ENCODE results near the gene TTBK2. TPM values are rescaled to one million over a fixed set of nuclear protein-coding genes. Genes with fewer than 3 reads are reported as not detected.

The TTBK2 gene
- polyA plus RNA-seq, 1 of the 3 experiments (the other 2 are of a cell fraction) = 4.5 TPM

DNA sequence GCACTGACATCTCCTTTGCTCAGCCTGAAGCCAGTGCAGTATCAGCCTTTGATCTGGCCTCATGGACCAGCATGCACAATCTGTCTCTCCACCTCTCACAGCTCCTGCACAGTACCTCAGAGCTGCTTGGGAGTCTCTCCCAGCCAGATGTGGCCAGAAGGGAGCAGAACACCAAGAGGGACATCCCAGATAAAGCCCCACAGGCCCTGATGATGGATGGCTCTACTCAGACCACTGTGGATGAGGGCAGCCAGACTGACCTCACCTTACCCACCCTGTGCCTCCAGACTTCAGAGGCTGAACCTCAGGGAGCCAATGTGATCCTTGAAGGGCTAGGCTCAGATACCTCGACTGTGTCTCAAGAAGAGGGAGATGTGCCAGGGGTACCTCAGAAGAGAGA, 228.0 kb downstream of the TTBK2 start:
- DNase-seq = no peak
- TF ChIP-seq, protein P1, sequence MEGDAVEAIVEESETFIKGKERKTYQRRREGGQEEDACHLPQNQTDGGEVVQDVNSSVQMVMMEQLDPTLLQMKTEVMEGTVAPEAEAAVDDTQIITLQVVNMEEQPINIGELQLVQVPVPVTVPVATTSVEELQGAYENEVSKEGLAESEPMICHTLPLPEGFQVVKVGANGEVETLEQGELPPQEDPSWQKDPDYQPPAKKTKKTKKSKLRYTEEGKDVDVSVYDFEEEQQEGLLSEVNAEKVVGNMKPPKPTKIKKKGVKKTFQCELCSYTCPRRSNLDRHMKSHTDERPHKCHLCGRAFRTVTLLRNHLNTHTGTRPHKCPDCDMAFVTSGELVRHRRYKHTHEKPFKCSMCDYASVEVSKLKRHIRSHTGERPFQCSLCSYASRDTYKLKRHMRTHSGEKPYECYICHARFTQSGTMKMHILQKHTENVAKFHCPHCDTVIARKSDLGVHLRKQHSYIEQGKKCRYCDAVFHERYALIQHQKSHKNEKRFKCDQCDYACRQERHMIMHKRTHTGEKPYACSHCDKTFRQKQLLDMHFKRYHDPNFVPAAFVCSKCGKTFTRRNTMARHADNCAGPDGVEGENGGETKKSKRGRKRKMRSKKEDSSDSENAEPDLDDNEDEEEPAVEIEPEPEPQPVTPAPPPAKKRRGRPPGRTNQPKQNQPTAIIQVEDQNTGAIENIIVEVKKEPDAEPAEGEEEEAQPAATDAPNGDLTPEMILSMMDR (IDR thresholded peaks at IDR 0.05) = no peak
- TF ChIP-seq, protein P2, sequence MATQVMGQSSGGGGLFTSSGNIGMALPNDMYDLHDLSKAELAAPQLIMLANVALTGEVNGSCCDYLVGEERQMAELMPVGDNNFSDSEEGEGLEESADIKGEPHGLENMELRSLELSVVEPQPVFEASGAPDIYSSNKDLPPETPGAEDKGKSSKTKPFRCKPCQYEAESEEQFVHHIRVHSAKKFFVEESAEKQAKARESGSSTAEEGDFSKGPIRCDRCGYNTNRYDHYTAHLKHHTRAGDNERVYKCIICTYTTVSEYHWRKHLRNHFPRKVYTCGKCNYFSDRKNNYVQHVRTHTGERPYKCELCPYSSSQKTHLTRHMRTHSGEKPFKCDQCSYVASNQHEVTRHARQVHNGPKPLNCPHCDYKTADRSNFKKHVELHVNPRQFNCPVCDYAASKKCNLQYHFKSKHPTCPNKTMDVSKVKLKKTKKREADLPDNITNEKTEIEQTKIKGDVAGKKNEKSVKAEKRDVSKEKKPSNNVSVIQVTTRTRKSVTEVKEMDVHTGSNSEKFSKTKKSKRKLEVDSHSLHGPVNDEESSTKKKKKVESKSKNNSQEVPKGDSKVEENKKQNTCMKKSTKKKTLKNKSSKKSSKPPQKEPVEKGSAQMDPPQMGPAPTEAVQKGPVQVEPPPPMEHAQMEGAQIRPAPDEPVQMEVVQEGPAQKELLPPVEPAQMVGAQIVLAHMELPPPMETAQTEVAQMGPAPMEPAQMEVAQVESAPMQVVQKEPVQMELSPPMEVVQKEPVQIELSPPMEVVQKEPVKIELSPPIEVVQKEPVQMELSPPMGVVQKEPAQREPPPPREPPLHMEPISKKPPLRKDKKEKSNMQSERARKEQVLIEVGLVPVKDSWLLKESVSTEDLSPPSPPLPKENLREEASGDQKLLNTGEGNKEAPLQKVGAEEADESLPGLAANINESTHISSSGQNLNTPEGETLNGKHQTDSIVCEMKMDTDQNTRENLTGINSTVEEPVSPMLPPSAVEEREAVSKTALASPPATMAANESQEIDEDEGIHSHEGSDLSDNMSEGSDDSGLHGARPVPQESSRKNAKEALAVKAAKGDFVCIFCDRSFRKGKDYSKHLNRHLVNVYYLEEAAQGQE (IDR thresholded peaks at IDR 0.05; ENCODE audit: low read depth, low read length) = no peak
- TF ChIP-seq YY1 (IDR thresholded peaks at IDR 0.05; ENCODE audit: low read depth) (no peak), SIN3A (IDR thresholded peaks at IDR 0.05; ENCODE audit: borderline replicate concordance, low read depth, low read length) (no peak), RFX5 (IDR thresholded peaks at IDR 0.05; ENCODE audit: low read length) (no peak)
- TF ChIP-seq, protein P3, sequence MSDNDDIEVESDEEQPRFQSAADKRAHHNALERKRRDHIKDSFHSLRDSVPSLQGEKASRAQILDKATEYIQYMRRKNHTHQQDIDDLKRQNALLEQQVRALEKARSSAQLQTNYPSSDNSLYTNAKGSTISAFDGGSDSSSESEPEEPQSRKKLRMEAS (IDR thresholded peaks at IDR 0.05; ENCODE audit: low read depth) = no peak
- TF ChIP-seq, protein P4, sequence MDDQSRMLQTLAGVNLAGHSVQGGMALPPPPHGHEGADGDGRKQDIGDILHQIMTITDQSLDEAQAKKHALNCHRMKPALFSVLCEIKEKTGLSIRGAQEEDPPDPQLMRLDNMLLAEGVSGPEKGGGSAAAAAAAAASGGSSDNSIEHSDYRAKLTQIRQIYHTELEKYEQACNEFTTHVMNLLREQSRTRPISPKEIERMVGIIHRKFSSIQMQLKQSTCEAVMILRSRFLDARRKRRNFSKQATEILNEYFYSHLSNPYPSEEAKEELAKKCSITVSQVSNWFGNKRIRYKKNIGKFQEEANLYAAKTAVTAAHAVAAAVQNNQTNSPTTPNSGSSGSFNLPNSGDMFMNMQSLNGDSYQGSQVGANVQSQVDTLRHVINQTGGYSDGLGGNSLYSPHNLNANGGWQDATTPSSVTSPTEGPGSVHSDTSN (IDR thresholded peaks at IDR 0.05) = no peak
- no peaks in the 10 kb centered on the region for H3K79me2 ChIP-seq (ENCODE audit: insufficient read depth)
- H3K27ac ChIP-seq (ENCODE audit: low read depth in 2 of 2, low read length in 1 of 2) = no peak overlapping the region
- no peak overlapping the region for H3K4me3 ChIP-seq (ENCODE audit: low read depth in 2 of 2, low read length in 1 of 2)
- ChIA-PET CTCF (interaction anchor here (1.8 to 4.8 kb wide), 2 partner anchors 12 to 234 kb away, joined by 5 to 25 read pairs; no protein-coding TSS in a partner anchor), POLR2A (no interaction called here)
- peaks cover 0 to 5% of the 10 kb centered on the region in 2 experiments; a peak in 1 of 4 replicates for H3K4me1 ChIP-seq (ENCODE audit: control insufficient read depth in 1 of 2, insufficient read depth in 2 of 2, low read depth in 1 of 2, low read length in 1 of 2)
- H3K9me3 ChIP-seq = no peaks in the 10 kb centered on the region
- no peak overlapping the region for H3K9ac ChIP-seq
- H3F3A ChIP-seq (replicated peaks; ENCODE audit: insufficient read depth) = peaks cover 4% of the 10 kb centered on the region
- no peaks in the 10 kb centered on the region for H4K20me1 ChIP-seq (ENCODE audit: insufficient read depth)
- H3K36me3 ChIP-seq (replicated peaks in 1 of 2; ENCODE audit: control insufficient read depth in 1 of 2, insufficient read depth in 2 of 2, low read length in 1 of 2) = peaks cover 9 to 24% of the 10 kb centered on the region in 2 experiments
- H3K27me3 ChIP-seq (ENCODE audit: insufficient read depth) = no peaks in the 10 kb centered on the region
- no peak overlapping the region for H3K4me2 ChIP-seq
- no peak overlapping the region for H2AFZ ChIP-seq (ENCODE audit: low read depth)
- H3K9me2 ChIP-seq = no peaks in the 10 kb centered on the region
- WGBS (ENCODE audit: low lambda C conversion rate) = no CpG with 5 or more reads among the region's 1 CpG

DNA sequence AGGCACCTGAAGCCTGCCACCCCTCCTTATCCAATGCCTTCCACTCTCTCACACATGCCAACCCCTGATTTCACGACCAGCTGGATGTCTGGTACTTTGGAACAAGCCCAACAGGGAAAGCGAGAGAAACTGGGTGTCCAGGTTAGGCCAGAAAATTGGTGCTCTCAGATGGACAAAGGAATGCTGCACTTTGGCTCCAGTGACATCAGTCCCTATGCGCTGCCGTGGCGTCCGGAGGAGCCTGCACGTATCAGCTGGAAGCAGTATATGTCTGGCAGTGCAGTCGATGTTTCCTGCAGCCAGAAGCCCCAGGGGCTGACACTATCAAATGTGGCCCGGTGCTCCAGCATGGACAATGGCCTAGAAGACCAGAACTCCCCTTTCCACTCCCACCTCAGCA, 228.8 kb downstream of the TTBK2 start:
- H3K9me3 ChIP-seq = no peaks in the 10 kb centered on the region
- TF ChIP-seq YY1 (IDR thresholded peaks at IDR 0.05; ENCODE audit: low read depth) (no peak), SIN3A (IDR thresholded peaks at IDR 0.05; ENCODE audit: borderline replicate concordance, low read depth, low read length) (no peak), FOXJ3 (CRISPR knock-in tag; IDR thresholded peaks at IDR 0.05) (no peak), TCF12 (IDR thresholded peaks at IDR 0.05) (no peak), RCOR1 (IDR thresholded peaks at IDR 0.05; ENCODE audit: low read length) (no peak), POLR2AphosphoS5 (IDR thresholded peaks at IDR 0.05; ENCODE audit: low read depth, low read length) (no peak), TAF1 (IDR thresholded peaks at IDR 0.05; ENCODE audit: borderline replicate concordance, low read depth, low read length) (no peak), ELF1 (IDR thresholded peaks at IDR 0.05) (no peak), GATA2 (CRISPR knock-in tag; IDR thresholded peaks at IDR 0.05) (no peak), CHD2 (IDR thresholded peaks at IDR 0.05; ENCODE audit: low read length, partially characterized antibody) (no peak)
- TF ChIP-seq, protein P3 (IDR thresholded peaks at IDR 0.05; ENCODE audit: low read depth) = no peak
- TF ChIP-seq, protein P5, sequence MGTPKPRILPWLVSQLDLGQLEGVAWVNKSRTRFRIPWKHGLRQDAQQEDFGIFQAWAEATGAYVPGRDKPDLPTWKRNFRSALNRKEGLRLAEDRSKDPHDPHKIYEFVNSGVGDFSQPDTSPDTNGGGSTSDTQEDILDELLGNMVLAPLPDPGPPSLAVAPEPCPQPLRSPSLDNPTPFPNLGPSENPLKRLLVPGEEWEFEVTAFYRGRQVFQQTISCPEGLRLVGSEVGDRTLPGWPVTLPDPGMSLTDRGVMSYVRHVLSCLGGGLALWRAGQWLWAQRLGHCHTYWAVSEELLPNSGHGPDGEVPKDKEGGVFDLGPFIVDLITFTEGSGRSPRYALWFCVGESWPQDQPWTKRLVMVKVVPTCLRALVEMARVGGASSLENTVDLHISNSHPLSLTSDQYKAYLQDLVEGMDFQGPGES (IDR thresholded peaks at IDR 0.05; ENCODE audit: low read depth, low read length) = no peak
- TF ChIP-seq, protein P6, sequence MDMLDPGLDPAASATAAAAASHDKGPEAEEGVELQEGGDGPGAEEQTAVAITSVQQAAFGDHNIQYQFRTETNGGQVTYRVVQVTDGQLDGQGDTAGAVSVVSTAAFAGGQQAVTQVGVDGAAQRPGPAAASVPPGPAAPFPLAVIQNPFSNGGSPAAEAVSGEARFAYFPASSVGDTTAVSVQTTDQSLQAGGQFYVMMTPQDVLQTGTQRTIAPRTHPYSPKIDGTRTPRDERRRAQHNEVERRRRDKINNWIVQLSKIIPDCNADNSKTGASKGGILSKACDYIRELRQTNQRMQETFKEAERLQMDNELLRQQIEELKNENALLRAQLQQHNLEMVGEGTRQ (IDR thresholded peaks at IDR 0.05; ENCODE audit: borderline replicate concordance, low read depth, low read length) = no peak
- H3F3A ChIP-seq (replicated peaks; ENCODE audit: insufficient read depth) = no peaks in the 10 kb centered on the region
- H3K4me3 ChIP-seq (ENCODE audit: low read depth in 2 of 2, low read length in 1 of 2) = no peak overlapping the region
- no peaks in the 10 kb centered on the region for H3K27me3 ChIP-seq (ENCODE audit: insufficient read depth)
- peaks cover 0 to 5% of the 10 kb centered on the region in 2 experiments; a peak in 1 of 4 replicates for H3K4me1 ChIP-seq (ENCODE audit: control insufficient read depth in 1 of 2, insufficient read depth in 2 of 2, low read depth in 1 of 2, low read length in 1 of 2)
- no peak for DNase-seq
- H3K79me2 ChIP-seq (ENCODE audit: insufficient read depth) = no peaks in the 10 kb centered on the region
- CTCF ChIA-PET = interaction anchor here (1.8 kb wide), 1 partner anchor 235 kb away, joined by 5 read pairs; no protein-coding TSS in a partner anchor
- WGBS (ENCODE audit: low lambda C conversion rate) = 81% methylated on average over 6 of the region's 9 CpGs
- no peak overlapping the region for H3K9ac ChIP-seq
- no peaks in the 10 kb centered on the region for H3K9me2 ChIP-seq
- H3K36me3 ChIP-seq (replicated peaks in 1 of 2; ENCODE audit: control insufficient read depth in 1 of 2, insufficient read depth in 2 of 2, low read length in 1 of 2) = peaks cover 11 to 24% of the 10 kb centered on the region in 2 experiments
- no peak overlapping the region for H3K4me2 ChIP-seq
- H2AFZ ChIP-seq (ENCODE audit: low read depth) = no peak overlapping the region
- no peaks in the 10 kb centered on the region for H4K20me1 ChIP-seq (ENCODE audit: insufficient read depth)
- POLR2A ChIA-PET = no interaction called here
- H3K27ac ChIP-seq (ENCODE audit: low read depth in 2 of 2, low read length in 1 of 2) = no peak overlapping the region

All from SK-N-SH (cell line).